HL-60 (cell line): ENCODE measurements around the gene ARHGAP45.

ENCODE experiments used
- CTCF ChIP-seq: IDR thresholded peaks from one replicate; pipeline ENCODE4 v1.5.1; 2011; ENCODE audit warnings: low read length, control low read depth, inconsistent platforms; ENCODE audit not compliant: insufficient read depth
- GABPA ChIP-seq: IDR thresholded peaks from 2 replicates; pipeline ENCODE4 v1.6.1; 2012; ENCODE audit warnings: low read depth

- TF ChIP-seq CTCF: no peak
- no peak for TF ChIP-seq GABPA
Observed at GRCh38 chr19:1097810-1098176, 30.8 kb downstream of the ARHGAP45 start.
